ENCODE data around the gene CYP4A22. TPM values are rescaled to one million over a fixed set of nuclear protein-coding genes. Genes with fewer than 3 reads are reported as not detected.
A peak's percentile ranks its signal among the peaks of the same experiment; 100 is the strongest.

CYP4A22 gene
- total and polyA plus RNA-seq, 9 of the 15 experiments (the other 6 are each of a cell fraction or from before 2014, with no cell fraction given): 0.07 TPM; not detected in 8

GRCh38 chr1:47175227-47175934 lies 38.1 kb downstream of the CYP4A22 start (continued):
- TF ChIP-seq SMC3 (conservative IDR thresholded peaks at IDR 0.05; ENCODE audit: insufficient read depth, low read depth, low read length) (peak; percentile 87), ZC3H11A (IDR thresholded peaks at IDR 0.05; ENCODE audit: low read depth, low read length) (no peak), FIP1L1 (IDR thresholded peaks at IDR 0.05; ENCODE audit: low read depth, low read length, poor library complexity, severe bottlenecking) (no peak), EZH2 (IDR thresholded peaks at IDR 0.05; ENCODE audit: borderline replicate concordance, low read depth, low read length) (no peak), ZBTB1 (CRISPR knock-in tag; IDR thresholded peaks at IDR 0.05; ENCODE audit: borderline replicate concordance, low read depth) (no peak), NUFIP1 (IDR thresholded peaks at IDR 0.05; ENCODE audit: partially characterized antibody) (no peak), ZEB2 (IDR thresholded peaks at IDR 0.05) (no peak), HBP1 (CRISPR knock-in tag; IDR thresholded peaks at IDR 0.05) (peak; percentile 70; the same call in 1 of the 2 replicates), CUX1 (CRISPR knock-in tag; IDR thresholded peaks at IDR 0.05) (no peak), RBM34 (IDR thresholded peaks at IDR 0.05; ENCODE audit: borderline replicate concordance, insufficient read depth, low read length) (no peak), HNRNPLL (IDR thresholded peaks at IDR 0.05; ENCODE audit: low read depth, low read length, poor library complexity, severe bottlenecking) (no peak), GABPB1 (CRISPR knock-in tag; IDR thresholded peaks at IDR 0.05) (no peak), CCAR2 (IDR thresholded peaks at IDR 0.05; ENCODE audit: low read depth, low read length) (no peak), STAG1 (CRISPR knock-in tag; IDR thresholded peaks at IDR 0.05; ENCODE audit: borderline replicate concordance) (peak; percentile 43; the same call in 1 of the 2 replicates), CHD1 (IDR thresholded peaks at IDR 0.05; ENCODE audit: low read length) (no peak), SRSF3 (IDR thresholded peaks at IDR 0.05; ENCODE audit: insufficient read depth, low read length) (no peak), ZC3H8 (IDR thresholded peaks at IDR 0.05) (no peak), CAMTA2 (CRISPR knock-in tag; conservative IDR thresholded peaks at IDR 0.05) (no peak), HEY1 (CRISPR knock-in tag; IDR thresholded peaks at IDR 0.05; ENCODE audit: borderline replicate concordance) (no peak), ESRRB (CRISPR knock-in tag; IDR thresholded peaks at IDR 0.05; ENCODE audit: borderline replicate concordance) (no peak), MITF (IDR thresholded peaks at IDR 0.05) (no peak)

All from K562 (cell line).